Measurements from ENCODE around the gene GOLGA6B.
A peak's percentile ranks its signal among the peaks of the same experiment; 100 is the strongest.
"Not testable (repeated sequence)": the region's sequence is repeated elsewhere in the genome, so short reads cannot be mapped to it uniquely, and the experiment has no call there.

The GOLGA6B gene

GRCh38 chr15:72685925-72686794 is 31.7 kb downstream of the GOLGA6B start, which contains the start of the genes BBS4 and HIGD2B:
TSS of gene BBS4 (plus strand) at chr15:72686207. CDS start at chr15:72686228, 21 bp downstream.
TSS of gene HIGD2B (minus strand) at chr15:72686182. CDS start at chr15:72676374, 9,808 bp downstream.
- under 1% methylated on average over 35 of the region's 49 CpGs for WGBS (ENCODE audit: insufficient coverage)
- no peaks in the 10 kb centered on the region for H3K36me3 ChIP-seq (ENCODE audit: control insufficient read depth in 4 of 4, insufficient read depth in 4 of 4, low read length in 3 of 4)
- H3K27ac ChIP-seq (ENCODE audit: insufficient read depth in 1 of 2, low read depth in 1 of 2, low read length in 2 of 2, poor library complexity in 1 of 2, severe bottlenecking in 2 of 2) = peak within 1 kb of the TSS in 1 of 2 experiments; percentile 76
- no peaks in the 10 kb centered on the region for H3K27me3 ChIP-seq (replicated peaks in 2 of 5; ENCODE audit: control insufficient read depth in 4 of 5, insufficient read depth in 5 of 5, low read length in 4 of 5)
- H3K4me1 ChIP-seq (ENCODE audit: control extremely low read depth in 1 of 4, control insufficient read depth in 4 of 4, insufficient read depth in 4 of 4, low read length in 3 of 4) = peaks cover 4 to 13% (median 7%) of the 10 kb centered on the region in 4 experiments
- CTCF ChIA-PET = interaction anchor here (0.6 to 1.0 kb wide), 2 partner anchors 19 to 1534 kb away, joined by 3 read pairs; no protein-coding TSS in a partner anchor
- DNase-seq = peak; percentile 86 to 95 (median 93)
- POLR2A ChIA-PET = no interaction called here
- H3K4me3 ChIP-seq (ENCODE audit: control insufficient read depth in 1 of 7, extremely low read depth in 1 of 7, insufficient read depth in 4 of 7, low read depth in 2 of 7, low read length in 6 of 7) = peak within 1 kb of the TSS; percentile 67 to 91 (median 87)
- no peaks in the 10 kb centered on the region for H3K9me3 ChIP-seq (ENCODE audit: control extremely low read depth in 1 of 5, control insufficient read depth in 4 of 5, insufficient read depth in 2 of 5, low read depth in 1 of 5, low read length in 4 of 5)

- Histone ChIP-seq H3K4me1 (ENCODE audit: control extremely low read depth in 1 of 4, control insufficient read depth in 4 of 4, insufficient read depth in 4 of 4, low read length in 3 of 4) (peaks cover 4 to 13% (median 7%) of the 10 kb centered on the region in 4 experiments), H3K4me3 (ENCODE audit: control insufficient read depth in 1 of 7, extremely low read depth in 1 of 7, insufficient read depth in 4 of 7, low read depth in 2 of 7, low read length in 6 of 7) (no peak overlapping the region), H3K27ac (ENCODE audit: insufficient read depth in 1 of 2, low read depth in 1 of 2, low read length in 2 of 2, poor library complexity in 1 of 2, severe bottlenecking in 2 of 2) (no peak overlapping the region), H3K36me3 (ENCODE audit: control insufficient read depth in 4 of 4, insufficient read depth in 4 of 4, low read length in 3 of 4) (no peaks in the 10 kb centered on the region), H3K9me3 (ENCODE audit: control extremely low read depth in 1 of 5, control insufficient read depth in 4 of 5, insufficient read depth in 2 of 5, low read depth in 1 of 5, low read length in 4 of 5) (no peaks in the 10 kb centered on the region), H3K27me3 (replicated peaks in 2 of 5; ENCODE audit: control insufficient read depth in 4 of 5, insufficient read depth in 5 of 5, low read length in 4 of 5) (no peaks in the 10 kb centered on the region)
- DNase-seq = no peak
- ChIA-PET POLR2A (no interaction called here), CTCF (no interaction called here)
- WGBS (ENCODE audit: insufficient coverage) = 100% methylated on average over 3 of the region's 5 CpGs
Measured at GRCh38 chr15:72688697-72689096, 34.2 kb downstream of the GOLGA6B start.

- POLR2A ChIA-PET = no interaction called here
Measured at GRCh38 chr15:72690938-72691337, 36.4 kb downstream of the GOLGA6B start.

GRCh38 chr15:72698938-72699337 is 44.4 kb downstream of the GOLGA6B start:
- H3K27ac ChIP-seq (ENCODE audit: insufficient read depth in 1 of 2, low read depth in 1 of 2, low read length in 2 of 2, poor library complexity in 1 of 2, severe bottlenecking in 2 of 2) = no peak overlapping the region
- H3K36me3 ChIP-seq (ENCODE audit: control insufficient read depth in 4 of 4, insufficient read depth in 4 of 4, low read length in 3 of 4) = no peaks in the 10 kb centered on the region
- no peak for DNase-seq
- no peaks in the 10 kb centered on the region for H3K4me1 ChIP-seq (ENCODE audit: control extremely low read depth in 1 of 4, control insufficient read depth in 4 of 4, insufficient read depth in 4 of 4, low read length in 3 of 4)
- CTCF ChIA-PET = no interaction called here
- 98% methylated on average over 4 of the region's 5 CpGs for WGBS (ENCODE audit: insufficient coverage)
- POLR2A ChIA-PET = no interaction called here
- H3K27me3 ChIP-seq (replicated peaks in 2 of 5; ENCODE audit: control insufficient read depth in 4 of 5, insufficient read depth in 5 of 5, low read length in 4 of 5) = no peaks in the 10 kb centered on the region
- no peaks in the 10 kb centered on the region for H3K9me3 ChIP-seq (ENCODE audit: control extremely low read depth in 1 of 5, control insufficient read depth in 4 of 5, insufficient read depth in 2 of 5, low read depth in 1 of 5, low read length in 4 of 5)
- no peak overlapping the region for H3K4me3 ChIP-seq (ENCODE audit: control insufficient read depth in 1 of 7, extremely low read depth in 1 of 7, insufficient read depth in 4 of 7, low read depth in 2 of 7, low read length in 6 of 7)

More at GRCh38 chr15:72690938-72691337, 36.4 kb downstream of the GOLGA6B start:
- Histone ChIP-seq H3K4me3 (ENCODE audit: control insufficient read depth in 1 of 7, extremely low read depth in 1 of 7, insufficient read depth in 4 of 7, low read depth in 2 of 7, low read length in 6 of 7) (no peak overlapping the region), H3K27ac (ENCODE audit: insufficient read depth in 1 of 2, low read depth in 1 of 2, low read length in 2 of 2, poor library complexity in 1 of 2, severe bottlenecking in 2 of 2) (no peak overlapping the region), H3K27me3 (replicated peaks in 2 of 5; ENCODE audit: control insufficient read depth in 4 of 5, insufficient read depth in 5 of 5, low read length in 4 of 5) (no peaks in the 10 kb centered on the region), H3K4me1 (ENCODE audit: control extremely low read depth in 1 of 4, control insufficient read depth in 4 of 4, insufficient read depth in 4 of 4, low read length in 3 of 4) (peaks cover 0 to 5% (median 2%) of the 10 kb centered on the region in 4 experiments), H3K36me3 (ENCODE audit: control insufficient read depth in 4 of 4, insufficient read depth in 4 of 4, low read length in 3 of 4) (no peaks in the 10 kb centered on the region), H3K9me3 (ENCODE audit: control extremely low read depth in 1 of 5, control insufficient read depth in 4 of 5, insufficient read depth in 2 of 5, low read depth in 1 of 5, low read length in 4 of 5) (no peaks in the 10 kb centered on the region)
- no peak for DNase-seq
- CTCF ChIA-PET = no interaction called here
- no CpG with 5 or more reads among the region's 5 CpGs for WGBS (ENCODE audit: insufficient coverage)

DNA sequence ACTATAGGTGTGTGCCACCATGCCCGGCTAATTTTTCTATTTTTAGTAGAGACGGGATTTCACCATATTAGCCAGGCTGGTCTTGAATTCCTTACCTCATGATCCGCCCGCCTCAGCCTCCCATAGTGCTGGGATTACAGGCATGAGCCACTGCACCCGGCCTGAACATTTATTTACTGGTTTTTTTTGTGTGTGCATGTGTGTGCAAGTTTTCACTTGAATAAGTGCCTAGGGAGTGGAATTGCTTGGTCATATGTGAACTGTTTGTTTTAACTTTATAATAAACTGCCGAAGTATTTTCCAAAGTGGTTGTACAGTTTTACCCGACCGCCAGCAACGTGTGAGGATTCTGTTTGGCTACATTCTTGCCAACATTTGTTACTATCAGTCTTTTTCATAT is 45.6 kb downstream of the GOLGA6B start:
- WGBS (ENCODE audit: insufficient coverage) = 96% methylated on average over 5 of the region's 9 CpGs
- Histone ChIP-seq H3K27ac (ENCODE audit: insufficient read depth in 1 of 2, low read depth in 1 of 2, low read length in 2 of 2, poor library complexity in 1 of 2, severe bottlenecking in 2 of 2) (no peak overlapping the region), H3K27me3 (replicated peaks in 2 of 5; ENCODE audit: control insufficient read depth in 4 of 5, insufficient read depth in 5 of 5, low read length in 4 of 5) (no peaks in the 10 kb centered on the region), H3K4me3 (ENCODE audit: control insufficient read depth in 1 of 7, extremely low read depth in 1 of 7, insufficient read depth in 4 of 7, low read depth in 2 of 7, low read length in 6 of 7) (no peak overlapping the region), H3K9me3 (ENCODE audit: control extremely low read depth in 1 of 5, control insufficient read depth in 4 of 5, insufficient read depth in 2 of 5, low read depth in 1 of 5, low read length in 4 of 5) (no peaks in the 10 kb centered on the region), H3K36me3 (ENCODE audit: control insufficient read depth in 4 of 4, insufficient read depth in 4 of 4, low read length in 3 of 4) (no peaks in the 10 kb centered on the region), H3K4me1 (ENCODE audit: control extremely low read depth in 1 of 4, control insufficient read depth in 4 of 4, insufficient read depth in 4 of 4, low read length in 3 of 4) (no peaks in the 10 kb centered on the region)
- CTCF ChIA-PET = no interaction called here
- DNase-seq = no peak
- POLR2A ChIA-PET = no interaction called here

GRCh38 chr15:72706266-72706665 is 51.8 kb downstream of the GOLGA6B start:
- Histone ChIP-seq H3K27ac (ENCODE audit: insufficient read depth in 1 of 2, low read depth in 1 of 2, low read length in 2 of 2, poor library complexity in 1 of 2, severe bottlenecking in 2 of 2) (no peak overlapping the region), H3K4me3 (ENCODE audit: control insufficient read depth in 1 of 7, extremely low read depth in 1 of 7, insufficient read depth in 4 of 7, low read depth in 2 of 7, low read length in 6 of 7) (no peak overlapping the region), H3K4me1 (ENCODE audit: control extremely low read depth in 1 of 4, control insufficient read depth in 4 of 4, insufficient read depth in 4 of 4, low read length in 3 of 4) (peaks cover 0 to 6% (median 1%) of the 10 kb centered on the region in 4 experiments), H3K36me3 (ENCODE audit: control insufficient read depth in 4 of 4, insufficient read depth in 4 of 4, low read length in 3 of 4) (no peaks in the 10 kb centered on the region), H3K27me3 (replicated peaks in 2 of 5; ENCODE audit: control insufficient read depth in 4 of 5, insufficient read depth in 5 of 5, low read length in 4 of 5) (no peaks in the 10 kb centered on the region), H3K9me3 (ENCODE audit: control extremely low read depth in 1 of 5, control insufficient read depth in 4 of 5, insufficient read depth in 2 of 5, low read depth in 1 of 5, low read length in 4 of 5) (no peaks in the 10 kb centered on the region)
- ChIA-PET CTCF (interaction anchor here (1.0 to 1.8 kb wide), 2 partner anchors 15 to 261 kb away, joined by 3 to 5 read pairs; no protein-coding TSS in a partner anchor), POLR2A (no interaction called here)
- 95% methylated on average over 6 of the region's 11 CpGs for WGBS (ENCODE audit: insufficient coverage)
- DNase-seq = peak in 1 of 3 donors; percentile 8

DNA sequence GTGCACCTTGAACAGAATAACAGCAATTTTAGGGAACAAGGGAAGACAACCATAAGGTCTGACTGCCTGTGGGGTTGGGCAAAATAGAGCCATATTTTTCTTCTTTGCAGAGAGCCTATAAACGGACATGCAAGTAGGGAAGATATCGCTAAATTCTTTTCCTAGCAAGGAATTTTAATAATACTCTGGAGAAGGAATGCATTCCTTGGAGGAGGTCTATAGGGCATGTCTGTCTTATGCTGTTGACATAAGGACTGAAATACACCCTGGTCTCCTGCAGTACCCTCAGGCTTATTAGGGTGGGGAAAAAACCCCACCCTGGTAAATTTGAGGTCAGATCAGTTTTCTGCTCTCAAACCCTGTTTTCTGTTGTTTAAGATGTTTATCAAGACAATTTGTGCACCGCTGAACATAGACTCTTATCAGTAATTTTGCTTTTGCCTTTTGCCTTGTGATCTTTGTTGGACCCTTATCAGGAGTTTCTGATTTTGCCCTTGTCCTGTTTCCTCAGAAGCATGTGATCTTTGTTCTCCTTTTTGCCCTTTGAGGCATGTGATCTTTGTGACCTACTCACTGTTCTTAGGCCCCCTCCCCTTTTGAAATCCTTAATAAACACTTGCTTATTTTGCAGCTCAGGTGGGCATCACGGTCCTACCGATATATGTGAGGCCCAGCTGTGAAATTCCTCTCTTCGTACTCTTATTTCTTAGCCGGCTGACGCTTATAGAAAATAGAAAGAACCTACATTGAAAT is 54.2 kb downstream of the GOLGA6B start:
- H3K27ac ChIP-seq (ENCODE audit: insufficient read depth in 1 of 2, low read depth in 1 of 2, low read length in 2 of 2, poor library complexity in 1 of 2, severe bottlenecking in 2 of 2); H3K27me3 ChIP-seq (replicated peaks in 2 of 5; ENCODE audit: control insufficient read depth in 4 of 5, insufficient read depth in 5 of 5, low read length in 4 of 5); CTCF ChIA-PET; H3K4me3 ChIP-seq (ENCODE audit: control insufficient read depth in 1 of 7, extremely low read depth in 1 of 7, insufficient read depth in 4 of 7, low read depth in 2 of 7, low read length in 6 of 7); H3K9me3 ChIP-seq (ENCODE audit: control extremely low read depth in 1 of 5, control insufficient read depth in 4 of 5, insufficient read depth in 2 of 5, low read depth in 1 of 5, low read length in 4 of 5); POLR2A ChIA-PET; H3K4me1 ChIP-seq (ENCODE audit: control extremely low read depth in 1 of 4, control insufficient read depth in 4 of 4, insufficient read depth in 4 of 4, low read length in 3 of 4); H3K36me3 ChIP-seq (ENCODE audit: control insufficient read depth in 4 of 4, insufficient read depth in 4 of 4, low read length in 3 of 4): not testable (repeated sequence)
- WGBS (ENCODE audit: insufficient coverage) = 86% methylated on average over 7 of the region's 8 CpGs
- DNase-seq = peak in 1 of 3 donors; percentile 15
